ENCODE results near the gene CCT8L2.
"Not testable (repeated sequence)": the region's sequence is repeated elsewhere in the genome, so short reads cannot be mapped to it uniquely, and the experiment has no call there.

Gene CCT8L2

DNA sequence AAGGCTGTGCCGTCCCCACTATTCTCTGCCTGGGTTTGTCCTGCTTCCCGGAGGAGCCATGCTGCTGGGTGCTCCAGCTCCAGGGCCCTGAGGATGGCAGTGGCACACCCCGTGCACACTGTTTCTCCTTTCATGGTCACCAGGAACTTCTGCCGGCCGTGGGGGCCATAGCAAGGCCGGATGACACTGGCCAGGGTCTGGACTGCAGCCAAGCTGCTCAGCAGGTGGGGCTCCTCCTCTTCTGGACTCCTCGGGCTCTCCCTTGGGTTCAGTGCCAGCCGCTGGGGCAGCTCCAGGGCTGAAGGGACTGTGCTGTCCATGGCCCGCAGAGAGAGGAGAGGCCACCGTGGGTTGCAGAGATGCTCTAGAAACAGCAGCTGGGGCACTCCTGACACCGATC is 379 bp downstream of the CCT8L2 start:
- DNase-seq, result not testable (repeated sequence)

DNA sequence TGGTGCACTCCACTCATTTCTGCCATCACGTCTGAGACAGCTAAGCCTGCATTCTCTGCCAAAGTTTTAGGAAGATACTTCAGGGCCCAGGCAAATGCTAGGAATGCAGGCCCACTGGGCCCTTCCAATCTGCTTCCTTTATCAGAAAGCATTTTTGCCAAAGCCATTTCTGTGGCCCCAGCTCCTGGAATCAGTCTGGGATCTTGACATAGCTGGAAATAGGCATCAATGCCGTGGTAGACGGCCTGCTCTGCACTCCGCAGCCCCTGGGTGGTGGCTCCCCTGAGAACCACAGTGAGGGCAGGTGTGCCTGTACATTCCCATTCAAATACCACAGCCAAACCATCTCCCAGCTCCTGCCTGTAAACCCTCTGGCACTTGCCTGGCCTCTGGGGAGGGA is 1.5 kb downstream of the CCT8L2 start:
- DNase-seq, result not testable (repeated sequence)

DNA sequence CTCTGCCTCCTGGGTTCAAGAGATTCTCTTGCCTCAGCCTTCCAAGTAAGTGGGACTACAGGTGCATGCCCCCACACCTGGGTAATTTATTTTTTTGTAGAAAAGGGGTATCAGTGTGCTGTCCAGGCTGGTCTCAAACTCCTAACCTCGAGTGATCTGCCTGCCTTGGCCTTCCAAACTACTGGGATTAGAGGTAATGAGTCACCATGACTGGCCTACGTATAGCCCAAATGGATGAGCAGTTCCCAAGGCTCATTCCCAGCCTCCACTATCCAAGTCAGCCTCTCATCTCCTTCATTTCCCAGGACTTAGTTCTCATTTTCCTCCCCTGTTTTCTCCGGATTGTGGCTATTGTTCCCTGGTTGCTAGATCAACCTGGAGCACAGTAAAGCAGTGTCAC is 5.6 kb downstream of the CCT8L2 start:
- DNase-seq, result no peak

DNA sequence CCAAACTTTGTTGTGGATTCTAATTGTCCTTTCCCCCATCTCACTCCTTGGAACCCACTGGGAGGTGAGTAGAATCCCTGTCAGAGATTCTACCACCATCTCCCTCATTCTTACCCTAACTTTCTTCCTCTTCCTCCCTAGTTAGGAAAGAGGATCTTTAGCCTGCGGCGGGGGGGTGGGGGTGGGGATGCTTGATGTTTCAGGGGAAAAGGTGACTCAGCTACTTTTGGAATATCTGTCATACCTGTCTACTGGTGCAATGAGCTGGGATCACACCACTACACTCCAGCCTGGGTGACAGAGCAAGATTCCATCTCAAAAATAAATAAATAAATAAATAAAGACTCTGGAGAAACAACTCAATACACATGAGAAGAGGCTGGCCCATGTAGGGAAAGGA is 6.4 kb downstream of the CCT8L2 start:
- DNase-seq, result no peak

DNA sequence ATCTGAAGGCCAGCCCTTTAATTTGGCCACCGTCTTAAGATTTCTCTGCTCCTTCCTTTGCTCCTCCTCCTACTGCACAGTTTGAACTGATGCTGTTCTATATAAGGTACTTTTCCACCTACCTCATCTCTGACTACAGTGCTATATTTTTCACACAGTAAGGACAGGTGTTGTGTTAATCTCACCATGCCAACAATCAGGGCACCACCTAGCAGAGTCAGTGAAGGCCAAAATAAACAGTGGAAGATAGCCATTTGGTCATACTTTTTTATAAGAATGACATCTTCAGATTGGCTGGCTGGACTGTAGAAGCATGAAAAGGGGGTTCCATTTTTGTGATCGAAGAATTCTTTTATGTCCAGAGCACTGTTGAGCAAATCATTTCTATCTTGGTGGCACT is 11.7 kb downstream of the CCT8L2 start:
- DNase-seq, result not testable (repeated sequence)

DNA sequence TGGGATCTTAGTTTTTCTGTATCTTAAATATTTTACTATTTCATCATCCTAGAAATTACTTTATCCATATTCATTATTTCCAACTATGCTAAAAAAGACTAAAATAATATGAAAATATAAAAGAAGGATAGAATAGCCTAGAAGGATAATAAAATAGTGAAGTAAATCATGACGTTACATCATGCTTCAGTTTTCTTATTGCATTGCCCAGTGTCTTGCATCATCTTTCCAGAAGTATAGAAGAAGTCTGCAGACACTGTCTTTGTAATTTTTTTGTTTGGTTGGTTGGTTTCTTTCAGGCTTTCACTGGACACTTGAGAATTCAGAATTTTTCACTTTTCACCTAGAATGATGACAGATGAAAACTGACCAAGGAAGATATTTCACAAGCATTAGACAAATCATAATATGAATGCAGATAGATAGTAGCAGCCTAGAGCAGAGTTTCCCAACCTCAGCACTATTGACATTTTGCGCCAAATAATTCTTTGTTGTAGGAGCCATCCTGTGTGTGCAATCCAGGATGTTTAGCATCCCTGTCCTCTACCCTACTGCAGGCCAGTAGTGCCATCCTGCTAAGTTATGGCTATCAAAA is 23.3 kb downstream of the CCT8L2 start:
- not testable (repeated sequence) for DNase-seq

DNA sequence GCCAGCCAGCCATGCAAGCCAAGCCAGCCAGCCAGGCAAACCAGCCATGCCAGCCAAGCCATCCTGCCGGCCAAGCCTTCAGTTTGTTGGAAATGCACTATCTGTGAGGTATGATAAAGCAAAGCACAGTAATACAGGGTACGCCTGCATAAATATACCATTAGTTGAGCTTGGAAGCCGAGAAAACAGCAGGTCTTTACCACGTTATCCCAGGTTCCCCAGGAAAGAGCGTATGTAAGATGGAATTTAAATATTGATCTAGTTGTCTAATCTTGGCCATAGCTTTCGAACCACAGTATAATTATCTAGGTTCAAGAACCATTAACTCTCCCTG is 24.2 kb downstream of the CCT8L2 start:
- no peak for DNase-seq

DNA sequence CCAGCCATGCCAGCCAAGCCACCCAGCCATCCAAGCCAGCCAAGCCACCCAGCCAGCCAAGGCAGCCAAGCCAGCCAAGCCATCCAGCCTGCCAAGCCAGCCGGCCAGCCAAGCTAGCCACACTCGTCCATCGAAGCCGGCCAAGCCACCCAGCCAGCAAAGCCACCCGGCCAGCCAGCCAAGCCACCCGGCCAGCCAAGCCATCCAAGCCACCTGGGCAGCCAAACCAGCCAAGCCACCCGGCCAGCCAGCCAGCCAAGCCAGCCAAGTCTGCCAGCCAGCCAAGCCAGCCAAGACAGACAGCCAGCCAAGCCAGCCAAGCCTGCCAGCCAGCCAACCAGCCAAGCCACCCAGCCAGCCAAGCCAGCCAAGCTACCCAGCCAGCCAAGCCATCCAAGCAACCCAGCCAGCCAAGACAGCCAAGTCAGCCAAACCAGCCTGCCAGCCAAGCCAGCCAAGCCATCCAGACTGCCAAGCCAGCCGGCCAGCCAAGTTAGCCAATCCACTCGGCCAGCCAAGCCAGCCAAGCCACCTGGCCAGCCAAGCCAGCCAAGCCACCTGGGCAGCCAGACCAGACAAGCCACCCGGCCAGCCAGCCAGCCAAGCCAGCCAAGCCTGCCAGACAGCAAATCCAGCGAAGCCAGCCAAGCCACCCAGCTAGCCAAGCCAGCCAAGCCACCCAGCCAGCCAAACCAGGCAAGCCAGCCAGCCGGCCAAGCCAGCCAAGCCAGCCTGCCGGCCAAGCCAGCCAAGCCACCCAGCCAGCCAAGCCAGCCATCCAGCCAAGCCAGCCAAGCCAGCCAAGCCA is 24.8 kb downstream of the CCT8L2 start:
- not testable (repeated sequence) for DNase-seq

DNA sequence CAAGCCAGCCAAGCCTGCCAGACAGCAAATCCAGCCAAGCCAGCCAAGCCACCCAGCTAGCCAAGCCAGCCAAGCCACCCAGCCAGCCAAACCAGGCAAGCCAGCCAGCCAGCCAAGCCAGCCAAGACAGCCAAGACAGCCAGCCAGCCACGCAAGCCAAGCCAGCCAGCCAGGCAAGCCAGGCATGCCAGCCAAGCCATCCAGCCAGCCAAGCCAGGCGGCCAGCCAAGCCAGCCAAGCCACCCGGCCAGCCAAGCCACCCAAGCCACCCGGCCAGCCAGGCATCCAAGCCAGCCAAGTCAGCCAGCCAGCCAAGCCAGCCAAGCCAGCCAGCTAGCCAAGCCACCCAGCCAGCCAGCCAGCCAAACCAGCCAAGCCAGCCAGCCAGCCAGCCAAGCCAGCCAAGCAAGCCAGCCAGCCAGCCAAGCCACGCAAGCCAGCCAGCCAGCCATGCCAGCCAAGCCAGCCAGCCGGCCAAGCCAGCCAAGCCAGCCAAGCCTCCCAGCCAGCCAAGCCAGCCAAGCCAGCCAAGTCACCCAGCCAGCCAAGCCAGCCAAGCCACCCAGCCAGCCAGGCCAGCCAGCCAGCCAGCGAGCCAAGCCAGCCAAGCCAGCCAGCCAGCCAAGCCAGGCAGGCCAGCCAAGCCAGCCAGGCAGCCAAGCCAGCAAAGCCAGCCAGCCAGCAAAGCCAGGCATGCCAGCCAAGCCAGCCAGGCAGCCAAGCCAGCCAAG is 26.0 kb downstream of the CCT8L2 start:
- not testable (repeated sequence) for DNase-seq

DNA sequence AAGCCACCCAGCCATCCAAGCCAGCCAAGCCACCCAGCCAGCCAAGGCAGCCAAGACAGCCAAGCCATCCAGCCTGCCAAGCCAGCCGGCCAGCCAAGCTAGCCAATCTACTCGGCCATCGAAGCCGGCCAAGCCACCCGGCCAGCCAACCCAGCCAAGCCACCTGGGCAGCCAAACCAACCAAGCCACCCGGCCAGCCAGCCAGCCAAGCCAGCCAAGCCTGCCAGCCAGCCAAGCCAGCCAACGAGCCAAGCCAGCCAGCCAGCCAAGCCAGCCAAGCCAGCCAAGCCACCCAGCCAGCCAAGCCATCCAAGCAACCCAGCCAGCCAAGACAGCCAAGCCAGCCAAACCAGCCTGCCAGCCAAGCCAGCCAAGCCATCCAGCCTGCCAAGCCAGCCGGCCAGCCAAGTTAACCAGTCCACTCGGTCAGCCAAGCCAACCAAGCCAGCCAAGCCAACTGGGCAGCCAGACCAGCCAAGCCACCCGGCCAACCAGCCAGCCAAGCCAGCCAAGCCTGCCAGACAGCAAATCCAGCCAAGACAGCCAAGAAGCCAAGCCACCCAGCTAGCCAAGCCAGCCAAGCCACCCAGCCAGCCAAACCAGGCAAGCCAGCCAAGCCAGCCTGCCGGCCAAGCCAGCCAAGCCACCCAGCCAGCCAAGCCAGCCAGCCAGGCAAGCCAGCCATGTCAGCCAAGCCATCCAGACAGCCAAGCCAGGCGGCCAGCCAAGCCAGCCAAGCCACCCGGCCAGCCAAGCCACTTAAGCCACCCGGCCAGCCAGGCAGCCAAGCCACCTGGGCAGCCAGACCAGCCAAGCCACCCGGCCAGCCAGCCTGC is 26.8 kb downstream of the CCT8L2 start:
- not testable (repeated sequence) for DNase-seq

DNA sequence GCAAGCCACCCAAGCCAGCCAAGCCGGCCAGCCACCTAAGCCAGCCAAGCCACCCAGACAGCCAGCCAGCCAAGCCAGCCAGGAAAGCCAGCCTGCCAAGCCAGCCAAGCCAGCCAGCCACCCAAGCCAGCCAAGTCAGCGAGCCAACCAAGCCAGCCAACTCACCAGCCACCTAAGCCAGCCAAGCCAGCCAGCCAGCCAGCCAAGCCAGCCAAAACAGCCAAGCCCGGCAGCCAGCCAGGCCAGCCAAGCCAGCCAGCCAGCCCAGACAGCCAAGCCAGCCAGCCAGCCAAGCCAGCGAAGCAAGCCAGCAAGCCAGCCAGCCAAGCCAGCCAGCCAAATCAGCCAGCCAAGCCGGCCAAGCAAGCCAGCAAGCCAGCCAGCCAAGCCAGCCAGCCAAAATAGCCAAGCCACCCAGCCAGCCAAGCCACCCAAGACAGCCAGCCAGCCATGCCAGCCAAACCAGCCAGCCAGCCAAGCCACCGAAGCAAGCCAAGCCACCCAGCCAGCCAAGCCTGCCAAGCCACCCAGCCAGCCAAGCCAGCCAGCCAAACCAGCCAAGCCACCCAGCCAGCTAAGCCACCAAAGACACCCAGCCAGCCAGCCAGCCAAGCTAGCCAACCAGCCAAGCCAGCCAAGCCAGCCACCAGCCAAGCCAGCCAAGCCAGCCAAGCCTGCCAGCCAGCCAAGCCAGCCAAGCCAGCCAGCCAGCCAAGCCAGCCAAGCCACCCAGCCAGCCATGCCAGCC is 27.6 kb downstream of the CCT8L2 start:
- DNase-seq, result not testable (repeated sequence)

DNA sequence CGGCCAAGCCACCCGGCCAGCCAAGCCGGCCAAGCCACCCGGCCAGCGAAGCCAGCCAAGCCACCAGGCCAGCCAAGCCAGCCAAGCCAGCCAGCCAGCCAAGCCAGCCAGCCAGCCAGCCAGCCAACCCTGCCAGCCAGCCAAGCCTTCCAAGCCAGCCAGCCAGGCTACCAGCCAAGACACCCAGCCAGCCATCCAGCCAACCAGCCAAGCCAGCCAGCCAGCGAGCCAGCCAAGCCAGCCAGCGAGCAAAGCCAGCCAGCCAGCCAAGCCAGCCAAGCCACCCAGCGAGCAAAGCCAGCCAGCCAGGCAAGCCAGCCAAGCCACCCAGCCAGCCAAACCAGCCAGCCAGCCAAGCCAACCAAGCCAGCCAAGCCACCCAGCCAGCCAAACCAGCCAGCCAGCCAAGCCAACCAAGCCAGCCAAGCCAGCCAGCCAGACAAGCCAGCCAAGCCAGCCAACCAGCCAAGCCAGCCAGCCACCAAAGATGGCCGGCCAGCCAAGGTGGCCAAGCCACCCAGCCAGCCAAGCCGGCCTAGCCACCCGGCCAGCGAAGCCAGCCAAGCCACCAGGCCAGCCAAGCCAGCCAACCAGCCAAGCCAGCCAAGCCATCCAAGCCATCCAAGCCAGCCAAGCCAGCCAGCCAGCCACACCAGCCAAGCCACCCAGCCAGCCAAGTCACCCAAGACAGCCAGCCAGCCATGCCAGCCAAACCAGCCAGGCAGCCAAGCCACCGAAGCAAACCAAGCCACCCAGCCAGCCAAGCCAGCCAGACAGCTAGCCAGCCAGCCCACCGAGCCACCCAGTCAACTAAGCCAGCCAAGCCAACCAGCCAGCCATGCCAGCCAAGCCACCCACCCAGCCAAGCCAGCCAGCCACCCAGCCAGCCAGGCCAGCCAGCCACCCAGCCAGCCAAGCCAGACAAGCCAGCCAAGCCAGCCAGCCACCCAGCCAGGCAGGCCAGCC is 28.8 kb downstream of the CCT8L2 start:
- DNase-seq, result no peak

DNA sequence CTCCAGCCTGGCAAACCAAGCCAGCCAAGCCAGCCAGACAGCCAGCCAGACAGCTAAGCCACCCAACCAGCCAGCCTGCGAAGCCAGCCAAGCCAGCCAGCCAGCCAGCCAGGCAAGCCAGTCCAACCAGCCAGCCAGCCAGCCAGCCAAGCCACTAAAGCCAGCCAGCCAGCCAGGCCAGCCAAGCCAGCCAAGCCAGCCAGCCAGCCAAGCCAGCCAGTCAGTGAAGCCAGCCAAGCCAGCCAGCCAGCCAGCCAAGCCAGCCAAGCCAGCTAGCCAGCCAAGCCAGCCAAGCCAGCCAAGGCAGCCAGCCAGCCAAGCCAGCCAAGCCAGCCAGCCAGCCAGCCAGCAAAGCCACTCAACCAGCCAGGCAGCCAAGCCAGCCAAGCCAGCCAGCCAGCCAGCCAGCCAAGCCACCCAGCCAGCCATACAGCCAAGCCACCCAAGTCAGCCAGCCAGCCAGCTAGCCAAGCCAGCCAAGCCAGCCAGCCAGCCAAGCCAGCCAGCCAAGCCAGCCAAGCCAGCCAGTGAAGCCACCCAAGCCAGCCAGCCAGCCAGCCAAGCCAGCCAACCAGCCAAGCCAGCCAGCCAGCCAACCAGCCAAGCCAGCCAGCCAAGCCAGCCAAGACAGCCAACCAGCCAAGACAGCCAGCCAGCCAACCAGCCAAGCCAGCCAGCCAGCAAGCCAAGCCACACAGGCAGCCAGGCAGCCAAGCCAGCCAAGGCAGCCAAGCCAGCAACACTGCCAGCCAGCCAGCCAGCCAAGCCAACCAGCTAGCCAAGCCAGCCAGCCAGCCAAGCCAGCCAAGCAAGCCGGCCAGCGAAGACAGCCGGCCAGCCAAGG is 29.7 kb downstream of the CCT8L2 start:
- DNase-seq, result no peak

DNA sequence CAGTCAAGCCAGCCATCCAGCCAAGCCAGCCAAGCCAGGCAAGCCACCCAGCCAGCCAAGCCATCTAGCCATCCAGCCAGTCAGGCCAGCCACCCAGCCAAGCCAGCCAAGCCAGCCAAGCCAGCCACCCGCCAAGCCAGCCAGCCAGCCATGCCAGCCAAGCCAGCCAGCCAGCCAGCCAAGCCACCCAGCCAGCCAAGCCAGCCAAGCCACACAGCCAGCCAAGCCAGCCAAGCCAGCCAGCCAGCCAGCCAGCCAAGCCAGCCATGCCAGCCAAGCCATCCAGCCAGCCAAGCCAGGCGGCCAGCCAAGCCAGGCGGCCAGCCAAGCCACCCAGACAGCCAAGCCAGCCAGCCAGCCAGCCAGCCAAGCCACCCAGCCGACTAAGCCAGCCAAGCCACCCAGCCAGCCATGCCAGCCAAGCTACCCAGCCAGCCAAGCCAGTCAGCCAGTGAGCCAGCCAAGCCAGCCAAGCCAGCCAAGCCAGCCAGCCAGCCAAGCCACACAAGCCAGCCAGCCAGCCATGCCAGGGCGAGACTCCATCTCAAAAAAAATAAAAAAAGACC is 31.4 kb downstream of the CCT8L2 start:
- not testable (repeated sequence) for DNase-seq

DNA sequence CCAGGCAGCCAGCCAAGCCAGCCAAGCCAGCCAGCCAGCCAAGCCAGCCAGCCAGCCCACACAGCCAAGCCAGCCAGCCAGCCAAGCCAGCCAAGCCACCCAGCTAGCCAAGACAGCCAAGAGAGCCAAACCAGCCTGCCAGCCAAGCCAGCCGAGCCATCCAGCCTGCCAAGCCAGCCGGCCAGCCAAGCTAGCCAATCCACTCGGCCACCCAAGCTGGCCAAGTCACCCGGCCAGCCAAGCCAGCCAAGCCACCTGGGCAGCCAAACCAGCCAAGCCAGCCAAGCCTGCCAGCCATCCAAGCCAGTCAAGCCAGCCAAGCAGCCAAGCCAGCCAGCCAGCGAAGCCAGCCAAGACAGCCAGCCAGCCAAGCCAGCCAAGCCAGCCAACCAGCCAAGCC is 32.0 kb downstream of the CCT8L2 start:
- DNase-seq, result not testable (repeated sequence)

DNA sequence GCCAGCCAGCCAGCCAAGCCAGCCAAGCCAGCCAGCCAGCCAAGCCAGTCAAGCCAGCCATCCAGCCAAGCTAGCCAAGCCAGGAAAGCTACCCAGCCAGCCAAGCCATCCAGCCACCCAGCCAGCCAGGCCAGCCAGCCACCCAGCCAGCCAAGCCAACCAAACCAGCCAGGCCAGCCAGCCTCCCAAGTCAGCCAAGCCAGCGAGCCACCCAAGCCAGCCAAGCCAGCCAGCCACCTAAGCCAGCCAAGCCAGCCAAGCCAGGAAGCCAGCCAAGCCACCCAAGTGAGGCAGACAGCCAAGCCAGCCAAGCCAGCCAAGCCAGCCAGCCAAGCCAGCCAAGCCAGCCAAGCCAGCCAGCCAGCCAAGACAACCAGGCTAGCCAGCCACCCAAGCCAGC is 32.6 kb downstream of the CCT8L2 start:
- DNase-seq, result not testable (repeated sequence)

DNA sequence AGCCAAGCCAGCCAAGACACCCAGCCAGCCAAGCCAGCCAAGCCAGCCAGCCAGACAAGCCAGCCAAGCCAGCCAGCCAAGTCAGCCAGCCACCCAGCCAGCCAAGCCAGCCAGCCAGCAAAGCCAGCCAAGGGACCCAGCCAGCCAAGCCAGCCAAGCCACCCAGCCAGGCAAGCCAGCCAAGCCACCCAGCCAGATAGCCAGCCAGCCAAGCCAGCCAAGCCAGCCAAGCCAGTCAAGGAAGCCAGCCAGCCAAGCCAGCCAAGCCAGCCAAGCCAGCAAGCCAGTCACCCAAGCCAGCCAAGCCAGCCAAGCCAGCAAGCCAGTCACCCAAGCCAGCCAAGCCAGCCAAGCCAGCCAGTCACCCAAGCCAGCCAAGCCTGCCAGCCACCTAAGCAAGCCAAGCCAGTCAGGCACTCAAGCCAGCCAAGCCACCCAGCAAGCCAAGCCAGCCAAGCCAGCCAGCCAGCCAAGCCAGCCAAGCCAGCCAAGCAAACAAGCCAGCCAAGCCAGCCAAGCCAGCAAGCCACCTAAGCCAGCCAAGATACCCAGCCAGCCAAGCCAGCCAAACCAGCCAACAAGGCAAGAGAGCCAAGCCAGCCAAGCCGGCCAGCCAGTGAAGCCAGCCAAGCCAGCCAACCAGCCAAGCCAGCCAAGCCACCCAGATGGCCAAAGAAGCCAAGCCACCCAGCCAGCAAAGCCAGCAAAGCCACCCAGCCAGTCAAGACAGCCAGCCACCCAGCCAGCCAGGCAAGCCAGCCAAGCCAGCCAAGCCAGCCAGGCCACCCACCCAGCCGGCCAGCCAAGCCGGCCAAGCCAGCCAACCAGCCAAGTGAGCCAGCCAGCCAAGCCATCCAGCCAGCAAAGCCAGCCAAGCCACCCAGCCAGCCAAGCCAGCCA is 33.3 kb downstream of the CCT8L2 start:
- no peak for DNase-seq

DNA sequence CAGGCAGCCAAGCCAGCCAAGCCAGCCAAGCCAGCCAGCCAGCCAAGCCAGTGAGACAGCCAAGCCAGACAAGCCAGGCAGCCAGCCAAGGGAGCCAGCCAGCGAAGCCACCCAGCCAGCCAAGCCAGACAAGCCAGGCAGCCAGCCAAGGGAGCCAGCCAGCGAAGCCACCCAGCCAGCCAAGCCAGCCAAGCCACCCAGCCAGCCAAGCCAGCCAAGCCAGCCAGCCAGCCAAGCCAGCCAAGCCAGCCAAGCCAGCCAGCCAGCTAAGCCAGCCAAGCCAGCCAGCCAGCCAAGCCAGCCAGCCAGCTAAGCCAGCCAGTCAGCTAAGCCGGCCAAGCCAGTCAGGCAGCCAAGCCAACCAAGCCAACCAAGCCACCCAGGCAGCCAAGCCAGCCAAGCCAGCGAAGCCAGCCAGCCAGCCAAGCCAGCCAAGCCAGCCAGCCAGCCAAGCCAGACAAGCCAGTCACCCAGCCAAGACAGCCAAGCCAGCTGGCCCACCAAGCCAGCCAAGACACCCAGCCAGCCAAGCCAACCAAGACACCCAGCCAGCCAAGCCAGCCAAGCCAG is 34.1 kb downstream of the CCT8L2 start:
- not testable (repeated sequence) for DNase-seq
